Upper lobe of left lung (tissue), 4 donors: ENCODE measurements around the gene TMEM236.

Experiments used
- CTCF ChIP-seq, 6 experiments: fragments of 450-650 bp in 4 of 6; fragments of 200-600 bp in 2 of 6; sonication (generic) in 2 of 6; IDR thresholded peaks; one replicate each; pipeline ENCODE4 v1.5.1; 2016 to 2019; ENCODE audit warnings: antibody characterized with exemption in 6 of 6
- EP300 ChIP-seq, 4 donors: sonication (generic); formaldehyde crosslinking; IDR thresholded peaks; one replicate each; pipeline ENCODE4 v1.5.1; 2017; ENCODE audit warnings: antibody characterized with exemption in 4 of 4, control low read depth in 2 of 4
- POLR2AphosphoS5 ChIP-seq, 2 donors: sonication (generic); formaldehyde crosslinking; IDR thresholded peaks; one replicate each; pipeline ENCODE4 v1.5.1; 2017; ENCODE audit warnings: antibody characterized with exemption in 2 of 2

- TF ChIP-seq CTCF (IDR thresholded peaks at IDR 0.05) (no peak), EP300 (IDR thresholded peaks at IDR 0.05) (no peak), POLR2AphosphoS5 (IDR thresholded peaks at IDR 0.05) (no peak)
Observed at GRCh38 chr10:17790651-17791050, 38.6 kb downstream of the TMEM236 start.
